K562 (cell line): ENCODE data around the gene ANKS1B. TPM values are rescaled to one million over a fixed set of nuclear protein-coding genes. Genes with fewer than 3 reads are reported as not detected.

Experiments used
- ATAC-seq: fragments of 200-7000 bp; cut with Tn5 transposase; 3 replicates; pipeline ENCODE4 v1.9.1; 2020; ENCODE audit warnings: moderate library complexity
- BruUV-seq: library from RNA; stranded (reverse); fragments of 400-500 nt; replicated peaks from 2 replicates; lab custom pipeline; 2021; lab: Mats Ljungman, UMichigan
- CTCF ChIA-PET: fragments of 300-600 bp; formaldehyde crosslinking; extraction: SDS; loops from one replicate; lab custom pipeline; 2021; ENCODE audit warnings: low intra/inter-chr PET ratio; lab: Yijun Ruan, JAX
- POLR2A ChIA-PET: fragments of 300-600, 350-650 bp; sonication (Branson Sonifier 250); formaldehyde crosslinking; extraction: SDS; loops from one replicate; lab custom pipeline; 2021; ENCODE audit warnings: antibody characterized with exemption, inconsistent platforms; lab: Yijun Ruan, JAX
- DNase-seq, 4 experiments: peaks; one replicate each; pipeline versions ENCODE4 v3.0.0 to v3.0.0-alpha.2; 2011 to 2018; ENCODE audit warnings: low spot score in 3 of 4, mixed read lengths in 3 of 4; ENCODE audit errors: extremely low read depth in 1 of 4
- FAIRE-seq: peaks from 2 replicates; lab custom pipeline; 2011; peaks lifted over from hg19 to GRCh38; lab: Jason Lieb, UNC
- H2AFZ ChIP-seq: 2 replicates; pipeline ENCODE4 v1.6.0; 2011; ENCODE audit warnings: low read depth, low read length, control low read depth, inconsistent platforms
- H3K27ac ChIP-seq: fragments of 200-600 bp; 3 replicates; pipeline ENCODE4 v1.8.0; 2011; ENCODE audit warnings: low read depth, mild to moderate bottlenecking, control low read depth, inconsistent platforms, low read length, moderate library complexity, mixed read lengths; ENCODE audit errors: extremely low read depth
- H3K27me3 ChIP-seq, 2 experiments: fragments of 300-600 bp in 1 of 2; 2 replicates in 1 of 2; 3 replicates in 1 of 2; pipeline versions ENCODE4 v1.6.0 to v1.8.0; 2011; ENCODE audit warnings: inconsistent platforms in 2 of 2, low read length in 2 of 2, mild to moderate bottlenecking in 1 of 2, mixed read lengths in 1 of 2, moderate library complexity in 1 of 2; ENCODE audit not compliant: control insufficient read depth in 2 of 2, insufficient read depth in 2 of 2
- H3K36me3 ChIP-seq: fragments of 300-600 bp; 3 replicates; pipeline ENCODE4 v1.8.0; 2011; ENCODE audit warnings: mild to moderate bottlenecking, low read length, inconsistent platforms; ENCODE audit not compliant: control insufficient read depth, insufficient read depth
- H3K4me1 ChIP-seq, 2 experiments: fragments of 200-600 bp in 1 of 2; replicated peaks in 1 of 2; 2 replicates in 1 of 2; 3 replicates in 1 of 2; pipeline versions ENCODE4 v1.5.1 to v1.8.0; 2011; ENCODE audit warnings: inconsistent platforms in 2 of 2, low read length in 2 of 2, mild to moderate bottlenecking in 1 of 2, mixed read lengths in 1 of 2, moderate library complexity in 1 of 2; ENCODE audit not compliant: control insufficient read depth in 2 of 2, insufficient read depth in 2 of 2
- H3K4me2 ChIP-seq: 2 replicates; pipeline ENCODE4 v1.6.1; 2011; ENCODE audit warnings: low read length, control low read depth, inconsistent platforms, mixed read lengths; ENCODE audit not compliant: insufficient read depth
- H3K4me3 ChIP-seq: fragments of 200-600 bp; sonication (generic), shearing (Covaris generic); 2 replicates; pipeline ENCODE4 v1.5.1; 2016; ENCODE audit warnings: control low read depth, inconsistent platforms
- H3K79me2 ChIP-seq: fragments of 200-600 bp; 3 replicates; pipeline ENCODE4 v1.8.0; 2011; ENCODE audit warnings: low read length, inconsistent platforms; ENCODE audit not compliant: control insufficient read depth, insufficient read depth
- H3K9ac ChIP-seq, 2 experiments: 2 replicates each; pipeline versions ENCODE4 v1.6.0 to v1.6.1; 2011; ENCODE audit warnings: low read depth in 2 of 2, low read length in 2 of 2, control low read depth in 1 of 2, inconsistent platforms in 1 of 2, mild to moderate bottlenecking in 1 of 2, mixed read lengths in 1 of 2; ENCODE audit not compliant: insufficient read depth in 1 of 2
- H3K9me1 ChIP-seq: one replicate; pipeline ENCODE4 v1.6.0; 2011; ENCODE audit warnings: inconsistent platforms, mild to moderate bottlenecking, low read length, moderate library complexity; ENCODE audit not compliant: control insufficient read depth, insufficient read depth
- H3K9me3 ChIP-seq: replicated peaks from 2 replicates; pipeline ENCODE4 v1.5.1; 2011; ENCODE audit warnings: low read depth, low read length, inconsistent platforms; ENCODE audit not compliant: control insufficient read depth, insufficient read depth
- H4K20me1 ChIP-seq: replicated peaks from 2 replicates; pipeline ENCODE4 v1.6.1; 2011; ENCODE audit warnings: low read length, inconsistent platforms, mixed read lengths; ENCODE audit not compliant: control insufficient read depth, insufficient read depth
- BRF2 ChIP-seq: IDR thresholded peaks from 3 replicates; pipeline ENCODE4 v1.6.1; 2011; ENCODE audit warnings: borderline replicate concordance, mild to moderate bottlenecking; ENCODE audit not compliant: insufficient read length, insufficient read depth
- FOXJ2 ChIP-seq: fragments of 200-800 bp; sonication (Bioruptor generic); IDR thresholded peaks from 2 replicates; pipeline ENCODE4 v1.6.1; 2016; ENCODE audit warnings: missing genetic modification characterization, missing compliant biosample characterization
- JUN ChIP-seq, 2 experiments: sonication (generic) in 1 of 2; formaldehyde crosslinking in 1 of 2; IDR thresholded peaks; 2 replicates each; pipeline versions ENCODE4 v1.6.1 to v1.8.0; 2012 to 2022; ENCODE audit warnings: borderline replicate concordance in 2 of 2, mild to moderate bottlenecking in 2 of 2, improper control_type of control experiment in 1 of 2, low read depth in 1 of 2, low read length in 1 of 2, missing genetic modification reagents in 1 of 2
- ZNF316 ChIP-seq: fragments of 450-650 bp; IDR thresholded peaks from 2 replicates; pipeline ENCODE4 v1.6.1; 2016
- ZNF407 ChIP-seq: fragments of 450-650 bp; IDR thresholded peaks from 2 replicates; pipeline ENCODE4 v1.6.1; 2016; ENCODE audit warnings: low read depth
- WGBS: fragments of 100-300 bp; shearing (Covaris generic); methylation state at CpG from one replicate; pipeline ENCODE4 v1.1.6; 2016; ENCODE audit warnings: low coverage, mixed read lengths; ENCODE audit not compliant: insufficient coverage; ENCODE audit errors: missing lambda C conversion rate; 5-methylcytosine and 5-hydroxymethylcytosine counted together
- in situ Hi-C: fragments of 300-500 bp; cut with MboI; formaldehyde crosslinking; loops from 4 replicates; pipeline ENCODE4 v1.15.0; 2018; ENCODE audit warnings: inconsistent platforms, mixed read lengths
- intact Hi-C: fragments of 100-400 bp; cut with micrococcal nuclease; formaldehyde crosslinking; loops from 2 replicates; pipeline ENCODE4 v1.14.2; 2022
- polyA plus RNA-seq, 8 experiments: library from polyadenylated mRNA; depleted of rRNA in 4 of 8; stranded (reverse) in 5 of 8; unstranded in 3 of 8; fragments of >200 nt; fragmentation: Nextera tagmentation in 2 of 8; fragmentation: Illumina TruSeq in 1 of 8; extraction: Ambion mirVana in 2 of 8; extraction: Trizol in 1 of 8; gene quantifications; 2 replicates each; pipeline versions ENCODE4 v1.2.1 to v1.2.3, GENCODE V29; 2011 to 2014; ENCODE audit warnings: inconsistent platforms in 1 of 8, missing spikeins in 1 of 8
- total RNA-seq, 7 experiments: library from RNA; depleted of rRNA in 6 of 7; stranded (reverse); fragments of >200 nt in 6 of 7; fragmentation: Illumina TruSeq in 2 of 7; extraction: Trizol in 2 of 7; gene quantifications; 2 replicates each; pipeline versions ENCODE4 v1.2.1 to v1.2.3, GENCODE V29; 2011 to 2021; ENCODE audit warnings: low replicate concordance in 1 of 7

Gene ANKS1B
- total and polyA plus RNA-seq, 9 of the 15 experiments (the other 6 are each of a cell fraction or from before 2014, with no cell fraction given), result 0.04 to 0.47 (median 0.28) TPM; not detected in 4

DNA sequence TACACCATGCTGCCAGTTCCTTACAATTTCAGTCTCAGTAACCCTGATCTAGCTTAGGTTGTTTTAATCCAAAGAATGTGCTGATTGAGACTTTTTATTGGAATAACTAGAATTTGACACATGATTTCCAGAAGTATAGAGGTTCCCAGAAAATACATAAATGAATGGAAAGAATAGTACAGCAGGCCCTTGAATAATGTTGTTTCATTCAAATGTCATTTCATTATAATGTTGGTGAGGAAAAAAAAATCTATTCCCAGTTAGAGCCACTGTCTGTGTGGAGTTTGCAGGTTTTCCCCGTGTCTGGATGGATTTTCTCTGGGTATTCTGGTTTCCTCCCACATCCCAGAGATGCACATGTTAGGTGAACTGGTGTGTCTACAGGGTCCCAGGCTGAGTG lies 610.7 kb downstream of the ANKS1B start:
- no peaks in the 10 kb centered on the region; the same call in 1 of the 2 replicates for H3K9me3 ChIP-seq
- no peaks in the 10 kb centered on the region for H3K9me1 ChIP-seq
- no peaks in the 10 kb centered on the region for H4K20me1 ChIP-seq
- ChIA-PET POLR2A (no interaction called here), CTCF (no interaction called here)
- H3K79me2 ChIP-seq, result no peaks in the 10 kb centered on the region
- in situ Hi-C loops, result no loop called here
- no TSS peak for BruUV-seq
- H3K27ac ChIP-seq, result no peak overlapping the region
- no peaks in the 10 kb centered on the region for H3K27me3 ChIP-seq
- no peak overlapping the region for H3K9ac ChIP-seq
- H3K4me2 ChIP-seq, result no peak overlapping the region
- H3K36me3 ChIP-seq, result no peaks in the 10 kb centered on the region
- no peak for DNase-seq
- WGBS, result 0% methylated on average over 1 of the region's 1 CpG
- TF ChIP-seq ZNF316 (peak; percentile 17; the same call in 1 of the 2 replicates), JUN (IDR thresholded peaks at IDR 0.05; ENCODE audit: borderline replicate concordance, low read depth, low read length) (no peak), JUN (CRISPR knock-in tag; IDR thresholded peaks at IDR 0.05; ENCODE audit: borderline replicate concordance) (no peak)
- TF ChIP-seq, all 486 proteins: peak for 1
- no peak for ATAC-seq
- Histone ChIP-seq H3K4me1 (no peaks in the 10 kb centered on the region), H2AFZ (no peak overlapping the region), H3K4me3 (no peak overlapping the region)
- FAIRE-seq, result no peak
- intact Hi-C loops, result no loop called here

GRCh38 chr12:99372257-99372920 lies 612.3 kb downstream of the ANKS1B start:
- no peak overlapping the region for H3K4me2 ChIP-seq
- intact Hi-C loops (no loop called here), in situ Hi-C loops (no loop called here)
- H3K9me1 ChIP-seq, result no peaks in the 10 kb centered on the region
- 3% methylated on average over 3 of the region's 3 CpGs for WGBS
- no peak overlapping the region for H3K9ac ChIP-seq
- H3K9me3 ChIP-seq, result no peaks in the 10 kb centered on the region; the same call in 1 of the 2 replicates
- no TSS peak for BruUV-seq
- no peak for FAIRE-seq
- ChIA-PET POLR2A (no interaction called here), CTCF (no interaction called here)
- no peaks in the 10 kb centered on the region for H3K79me2 ChIP-seq
- no peak overlapping the region for H2AFZ ChIP-seq
- H3K4me1 ChIP-seq, result no peaks in the 10 kb centered on the region
- no peaks in the 10 kb centered on the region for H4K20me1 ChIP-seq
- H3K27ac ChIP-seq, result no peak overlapping the region
- no peaks in the 10 kb centered on the region for H3K36me3 ChIP-seq
- no peaks in the 10 kb centered on the region for H3K27me3 ChIP-seq
- no peak for ATAC-seq
- DNase-seq, result no peak
- no peak overlapping the region for H3K4me3 ChIP-seq
- TF ChIP-seq BRF2 (no peak), ZNF407 (no peak), FOXJ2 (tag) (no peak)
